IMR-90 (cell line): ENCODE data around the gene PLSCR3. TPM values are rescaled to one million over a fixed set of nuclear protein-coding genes. Genes with fewer than 3 reads are reported as not detected.

Experiments used
- ATAC-seq: fragments of 200-7000 bp; cut with Tn5 transposase; 2 replicates; pipeline ENCODE4 v1.9.1; 2020; ENCODE audit warnings: low read depth, mild to moderate bottlenecking, moderate library complexity
- BruUV-seq: library from RNA; stranded (reverse); fragments of 400-500 nt; replicated peaks from 2 replicates; lab custom pipeline; 2021; lab: Mats Ljungman, UMichigan
- CTCF ChIA-PET: fragments of 300-600 bp; formaldehyde crosslinking; extraction: SDS; loops from one replicate; lab custom pipeline; 2021; ENCODE audit warnings: antibody characterized with exemption; lab: Yijun Ruan, JAX
- POLR2A ChIA-PET: fragments of 300-600 bp; sonication (Branson Sonifier 250); formaldehyde crosslinking; loops from one replicate; lab custom pipeline; 2022; ENCODE audit warnings: antibody characterized with exemption; ENCODE audit not compliant: unreplicated experiment; lab: Charles Lee
- DNase-seq: peaks from one replicate; pipeline ENCODE4 v3.0.0; 2013
- H2AFZ ChIP-seq: replicated peaks from 2 replicates; pipeline ENCODE3; 2013; ENCODE audit warnings: low read length, mild to moderate bottlenecking; ENCODE audit not compliant: poor library complexity
- H2AK5ac ChIP-seq: 2 replicates; pipeline ENCODE4 v1.6.1; 2013; ENCODE audit warnings: low read depth, low read length, inconsistent platforms
- H2AK9ac ChIP-seq: replicated peaks from 2 replicates; pipeline ENCODE3; 2013; ENCODE audit warnings: mild to moderate bottlenecking, low read depth, low read length, moderate library complexity; ENCODE audit not compliant: poor library complexity
- H2BK120ac ChIP-seq: 2 replicates; pipeline ENCODE4 v1.6.1; 2013; ENCODE audit warnings: low read depth, low read length, inconsistent platforms
- H2BK15ac ChIP-seq: 3 replicates; pipeline ENCODE4 v1.6.1; 2013; ENCODE audit warnings: low read depth, low read length, inconsistent platforms
- H2BK20ac ChIP-seq: 2 replicates; pipeline ENCODE4 v1.6.1; 2013; ENCODE audit warnings: low read depth, mild to moderate bottlenecking, inconsistent platforms, low read length, moderate library complexity
- H2BK5ac ChIP-seq: 2 replicates; pipeline ENCODE4 v1.6.1; 2013; ENCODE audit warnings: mild to moderate bottlenecking, low read depth, low read length, inconsistent platforms; ENCODE audit not compliant: poor library complexity, severe bottlenecking
- H3K14ac ChIP-seq: replicated peaks from 2 replicates; pipeline ENCODE4 v1.6.1; 2013; ENCODE audit warnings: low read depth, low read length, inconsistent platforms
- H3K18ac ChIP-seq: 2 replicates; pipeline ENCODE4 v1.6.1; 2013; ENCODE audit warnings: low read depth, low read length, control low read depth
- H3K23ac ChIP-seq: 2 replicates; pipeline ENCODE4 v1.6.1; 2013; ENCODE audit warnings: low read depth, low read length, inconsistent platforms
- H3K27ac ChIP-seq: 2 replicates; pipeline ENCODE4 v1.5.1; 2013; ENCODE audit warnings: mild to moderate bottlenecking, control low read depth, low read length; ENCODE audit not compliant: insufficient read depth
- H3K27me3 ChIP-seq: 2 replicates; pipeline ENCODE4 v1.6.1; 2013; ENCODE audit warnings: low read length; ENCODE audit not compliant: control insufficient read depth, insufficient read depth
- H3K36me3 ChIP-seq: 2 replicates; pipeline ENCODE4 v1.6.1; 2013; ENCODE audit warnings: low read length, mixed read lengths; ENCODE audit not compliant: control insufficient read depth, insufficient read depth
- H3K4ac ChIP-seq: 2 replicates; pipeline ENCODE4 v1.6.1; 2013; ENCODE audit warnings: low read depth, low read length, inconsistent platforms
- H3K4me1 ChIP-seq: 2 replicates; pipeline ENCODE4 v1.6.1; 2013; ENCODE audit warnings: low read length, mixed read lengths; ENCODE audit not compliant: control insufficient read depth, insufficient read depth
- H3K4me2 ChIP-seq: 2 replicates; pipeline ENCODE4 v1.6.1; 2013; ENCODE audit warnings: low read depth, mild to moderate bottlenecking, control low read depth, low read length, moderate library complexity
- H3K4me3 ChIP-seq: 2 replicates; pipeline ENCODE4 v1.5.1; 2013; ENCODE audit warnings: low read depth, mild to moderate bottlenecking, control low read depth, low read length, moderate library complexity; ENCODE audit not compliant: insufficient read depth
- H3K56ac ChIP-seq: 2 replicates; pipeline ENCODE4 v1.6.1; 2013; ENCODE audit warnings: low read length, inconsistent platforms; ENCODE audit not compliant: insufficient read depth; ENCODE audit errors: extremely low read depth
- H3K79me1 ChIP-seq, 2 experiments: 2 replicates each; pipeline ENCODE4 v1.6.1; 2013; ENCODE audit warnings: low read length in 2 of 2, inconsistent platforms in 1 of 2, low read depth in 1 of 2
- H3K9ac ChIP-seq: 2 replicates; pipeline ENCODE4 v1.6.1; 2013; ENCODE audit warnings: low read depth, low read length, control low read depth
- H3K9me1 ChIP-seq: 2 replicates; pipeline ENCODE4 v1.6.1; 2013; ENCODE audit warnings: low read length, inconsistent platforms; ENCODE audit not compliant: insufficient read depth
- H3K9me3 ChIP-seq: 2 replicates; pipeline ENCODE4 v1.6.1; 2013; ENCODE audit warnings: low read length; ENCODE audit not compliant: control insufficient read depth, insufficient read depth
- H4K20me1 ChIP-seq: 2 replicates; pipeline ENCODE4 v1.6.1; 2013; ENCODE audit warnings: low read length, inconsistent platforms; ENCODE audit not compliant: insufficient read depth
- H4K5ac ChIP-seq: 2 replicates; pipeline ENCODE4 v1.6.1; 2013; ENCODE audit warnings: mild to moderate bottlenecking, low read depth, low read length, control low read depth
- H4K8ac ChIP-seq, 2 experiments: 2 replicates each; pipeline ENCODE4 v1.6.1; 2013; ENCODE audit warnings: low read depth in 2 of 2, low read length in 2 of 2, control low read depth in 1 of 2, inconsistent platforms in 1 of 2
- H4K91ac ChIP-seq: 2 replicates; pipeline ENCODE4 v1.6.1; 2013; ENCODE audit warnings: low read depth, low read length, inconsistent platforms; ENCODE audit not compliant: insufficient read depth
- RAD21 ChIP-seq: IDR thresholded peaks from 2 replicates; pipeline ENCODE4 v1.6.1; 2012; ENCODE audit warnings: low read length, improper control_type of control experiment
- WGBS, 2 experiments: methylation state at CpG; one replicate each; pipeline versions ENCODE4 v1.1.5 to v1.1.7; 2013; ENCODE audit warnings: missing lambda C conversion rate in 2 of 2; ENCODE audit not compliant: insufficient read length in 1 of 2; ENCODE audit errors: extremely low coverage in 2 of 2; 5-methylcytosine and 5-hydroxymethylcytosine counted together
- dilution Hi-C: fragments of 300-500 bp; cut with HindIII; formaldehyde crosslinking; loops from one replicate; pipeline ENCODE4 v1.14.3; 2018; ENCODE audit warnings: low sequenced_read_pairs; ENCODE audit not compliant: unreplicated experiment
- in situ Hi-C: fragments of 300-500 bp; cut with MboI; formaldehyde crosslinking; loops from 3 replicates; pipeline ENCODE4 v1.14.3; 2019; ENCODE audit warnings: low sequenced_read_pairs, inconsistent platforms, mixed read lengths
- intact Hi-C: fragments of 100-400 bp; cut with micrococcal nuclease; formaldehyde crosslinking; loops from 2 replicates; pipeline ENCODE4 v1.10.0; 2022
- polyA plus RNA-seq, 3 experiments: library from polyadenylated mRNA; depleted of rRNA; stranded (reverse); fragments of >200 nt; gene quantifications; 2 replicates each; pipeline ENCODE4 v1.2.3, GENCODE V29; 2012; ENCODE audit warnings: low replicate concordance in 1 of 3
- total RNA-seq: library from RNA; depleted of rRNA; stranded (reverse); fragments of >200 nt; gene quantifications from 2 replicates; pipeline ENCODE4 v1.2.3, GENCODE V29; 2012

Gene PLSCR3
- total and polyA plus RNA-seq, 2 of the 4 experiments (the other 2 are of a cell fraction), result 6.1 to 116 TPM

GRCh38 chr17:7370853-7371252 lies 23.5 kb downstream of the PLSCR3 start:
- H2BK15ac ChIP-seq, result no peak overlapping the region
- H4K91ac ChIP-seq, result no peak overlapping the region
- intact Hi-C loops (no loop called here), in situ Hi-C loops (no loop called here), dilution Hi-C loops (no loop called here)
- H2AFZ ChIP-seq, result no peak overlapping the region
- no peaks in the 10 kb centered on the region for H3K9me1 ChIP-seq
- H2BK5ac ChIP-seq, result no peak overlapping the region
- H3K14ac ChIP-seq, result no peak overlapping the region
- no peak overlapping the region for H3K56ac ChIP-seq
- BruUV-seq, result no TSS peak
- no peaks in the 10 kb centered on the region for H3K36me3 ChIP-seq
- DNase-seq, result no peak
- H3K4me3 ChIP-seq, result no peak overlapping the region
- no peak overlapping the region for H4K5ac ChIP-seq
- H3K9me3 ChIP-seq, result peaks cover 2% of the 10 kb centered on the region; the same call in 1 of the 2 replicates
- H3K9ac ChIP-seq, result no peak overlapping the region
- TF ChIP-seq RAD21, result no peak
- ChIA-PET POLR2A (no interaction called here), CTCF (interaction anchor here (1.7 kb wide), 1 partner anchor 15 kb away, joined by 4 read pairs; no protein-coding TSS in a partner anchor)
- no peak overlapping the region for H3K23ac ChIP-seq
- H2AK9ac ChIP-seq, result no peak overlapping the region
- H3K27ac ChIP-seq, result no peak overlapping the region
- H3K4ac ChIP-seq, result no peak overlapping the region
- H4K8ac ChIP-seq, result no peak overlapping the region
- H3K4me2 ChIP-seq, result no peak overlapping the region
- no peaks in the 10 kb centered on the region for H3K4me1 ChIP-seq
- no peak overlapping the region for H2BK20ac ChIP-seq
- no peak overlapping the region for H2AK5ac ChIP-seq
- no peak for ATAC-seq
- H2BK120ac ChIP-seq, result no peak overlapping the region
- H3K18ac ChIP-seq, result no peak overlapping the region
- peaks cover 24% of the 10 kb centered on the region for H3K27me3 ChIP-seq
- H3K79me1 ChIP-seq, result no peaks in the 10 kb centered on the region
- 100% methylated on average over 1 of the region's 4 CpGs; no CpG with 5 or more reads in 1 of the 2 experiments for WGBS, 2 experiments
- no peaks in the 10 kb centered on the region for H4K20me1 ChIP-seq
